Activated T-cell treated with anti-CD3 and anti-CD28 coated beads for 24 hours (primary cell): Measurements from ENCODE around the gene ITPKC.
"Not testable (repeated sequence)": the region's sequence is repeated elsewhere in the genome, so short reads cannot be mapped to it uniquely, and the experiment has no call there.

ENCODE experiments used
- DNase-seq: peaks from one replicate; pipeline ENCODE4 v3.0.0-alpha.2; 2020; ENCODE audit warnings: low read depth

The ITPKC gene

GRCh38 chr19:40716031-40716481, 856 bp upstream of the ITPKC start:
- DNase-seq: peak; percentile 75

DNA sequence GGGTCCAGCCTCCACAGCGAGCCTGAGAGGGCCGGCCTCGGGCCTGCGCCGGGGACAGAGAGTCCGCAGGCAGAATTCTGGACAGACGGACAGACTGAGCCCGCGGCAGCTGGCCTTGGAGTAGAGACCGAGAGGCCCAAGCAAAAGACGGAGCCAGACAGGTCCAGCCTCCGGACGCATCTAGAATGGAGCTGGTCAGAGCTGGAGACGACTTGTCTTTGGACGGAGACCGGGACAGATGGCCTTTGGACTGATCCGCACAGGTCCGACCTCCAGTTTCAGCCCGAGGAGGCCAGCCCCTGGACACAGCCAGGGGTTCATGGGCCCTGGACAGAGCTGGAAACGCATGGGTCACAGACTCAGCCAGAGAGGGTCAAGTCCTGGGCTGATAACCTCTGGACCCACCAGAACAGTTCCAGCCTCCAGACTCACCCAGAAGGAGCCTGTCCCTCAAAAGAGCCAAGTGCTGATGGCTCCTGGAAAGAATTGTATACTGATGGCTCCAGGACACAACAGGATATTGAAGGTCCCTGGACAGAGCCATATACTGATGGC, 490 bp downstream of the ITPKC start:
- no peak for DNase-seq

- no peak for DNase-seq
Observed at GRCh38 chr19:40717880-40718773, 1.2 kb downstream of the ITPKC start.

GRCh38 chr19:40718774-40719391, 2.0 kb downstream of the ITPKC start:
- no peak for DNase-seq

DNA sequence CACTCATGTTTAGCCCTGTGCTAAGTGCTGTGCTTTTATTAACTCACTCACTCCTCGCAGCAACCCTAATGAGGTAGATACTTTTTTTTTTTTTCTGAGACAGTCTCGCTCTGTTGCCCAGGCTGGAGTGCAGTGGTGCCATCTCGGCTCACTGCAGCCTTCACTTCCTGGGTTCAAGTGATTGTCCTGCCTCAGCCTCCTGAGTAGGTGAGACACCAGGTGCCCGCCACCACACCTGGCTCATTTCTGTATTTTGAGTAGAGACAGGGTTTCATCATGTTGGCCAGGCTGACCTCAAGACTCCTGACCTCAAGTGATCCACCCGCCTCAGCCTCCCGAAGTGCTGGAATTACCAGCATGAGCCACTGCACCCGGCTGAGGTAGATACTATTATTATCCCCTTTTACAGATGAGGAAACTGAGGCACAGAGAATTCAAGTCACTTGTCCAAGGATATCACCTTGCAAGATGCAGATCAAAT, 2.5 kb downstream of the ITPKC start:
- no peak for DNase-seq

- DNase-seq: no peak
Observed at GRCh38 chr19:40721140-40721486, 4.2 kb downstream of the ITPKC start.

DNA sequence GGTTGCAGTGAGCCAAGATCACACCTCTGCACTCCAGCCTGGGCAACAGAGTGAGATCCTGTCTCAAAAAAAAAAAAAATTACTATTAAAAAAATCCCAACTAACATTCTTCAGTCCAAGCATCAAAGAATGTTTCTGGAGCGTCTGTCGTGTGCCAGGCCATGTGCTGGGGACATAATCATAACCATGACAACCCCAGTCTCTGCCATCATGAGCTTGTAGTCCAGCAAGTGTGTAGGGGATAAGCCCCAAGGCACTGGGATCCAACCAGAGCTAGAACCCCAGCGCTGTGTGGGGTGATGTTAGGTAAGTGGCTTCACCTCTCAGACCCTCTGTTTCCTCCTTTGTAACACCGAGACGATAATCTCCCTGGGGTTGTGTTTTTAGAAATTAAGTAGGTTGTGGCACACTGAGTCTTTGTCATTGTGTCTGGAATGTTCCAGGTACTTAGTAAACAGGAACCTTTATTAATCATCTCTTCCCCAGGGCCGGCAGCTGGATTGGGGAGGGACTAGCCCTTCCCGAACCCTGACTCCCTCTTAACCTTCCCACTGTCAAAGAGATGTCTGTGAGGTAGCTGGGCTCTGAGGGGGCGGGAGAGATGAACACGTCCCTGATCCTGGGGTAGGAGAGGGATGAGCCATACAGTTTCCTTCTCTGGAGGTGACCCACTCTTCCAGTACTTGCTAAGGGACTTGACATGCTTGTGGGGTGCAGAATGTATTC, 5.2 kb downstream of the ITPKC start:
- no peak for DNase-seq

DNA sequence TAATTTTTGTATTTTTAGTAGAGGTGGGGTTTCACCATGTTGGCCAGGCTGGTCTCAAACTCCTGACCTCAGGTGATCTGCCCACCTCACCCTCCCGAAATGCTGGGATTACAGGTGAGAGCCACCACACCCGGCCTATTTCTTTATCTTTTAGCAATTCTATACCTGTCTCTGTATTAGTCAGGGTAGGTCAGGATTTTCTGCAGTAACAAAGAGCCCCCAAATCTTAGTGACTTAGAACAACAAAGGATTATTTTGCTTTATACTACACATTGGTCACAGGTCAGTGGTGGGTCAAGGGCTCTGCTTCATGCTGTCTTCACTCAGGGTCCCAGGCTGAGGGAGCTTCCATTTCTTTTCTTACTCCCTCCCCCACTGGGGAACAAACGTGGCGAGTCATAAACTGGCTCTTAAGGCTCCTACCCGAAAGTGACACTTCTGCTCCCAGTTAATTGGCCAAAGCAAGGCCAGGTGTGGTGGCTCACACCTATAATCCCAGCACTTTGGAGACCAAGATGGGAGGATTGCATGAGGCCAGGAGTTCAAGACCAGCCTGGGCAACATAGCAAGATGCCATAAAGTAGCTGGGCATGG, 6.8 kb downstream of the ITPKC start:
- DNase-seq: no peak

DNA sequence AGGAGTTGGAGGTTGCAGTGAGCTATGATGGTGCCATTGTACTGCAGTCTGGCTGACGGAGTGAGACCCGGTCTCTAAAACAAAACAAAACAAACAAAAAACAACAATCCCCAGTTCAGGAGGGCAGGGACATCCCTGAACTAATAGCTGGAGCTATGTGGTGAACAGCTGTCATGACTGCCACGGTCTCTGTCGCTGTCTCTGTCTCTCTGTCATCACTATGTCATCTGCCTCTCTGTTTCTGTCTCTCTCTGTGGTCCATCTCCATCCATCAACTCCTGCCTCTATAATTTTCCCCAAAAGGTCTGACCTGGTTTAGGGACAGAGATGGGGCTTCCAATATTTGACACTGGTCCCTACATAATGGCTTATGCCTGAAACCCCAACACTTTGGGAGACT, 7.4 kb downstream of the ITPKC start:
- no peak for DNase-seq

GRCh38 chr19:40724855-40725254, 7.9 kb downstream of the ITPKC start:
- no peak for DNase-seq

- DNase-seq: no peak
Observed at GRCh38 chr19:40726279-40726678, 9.4 kb downstream of the ITPKC start.

DNA sequence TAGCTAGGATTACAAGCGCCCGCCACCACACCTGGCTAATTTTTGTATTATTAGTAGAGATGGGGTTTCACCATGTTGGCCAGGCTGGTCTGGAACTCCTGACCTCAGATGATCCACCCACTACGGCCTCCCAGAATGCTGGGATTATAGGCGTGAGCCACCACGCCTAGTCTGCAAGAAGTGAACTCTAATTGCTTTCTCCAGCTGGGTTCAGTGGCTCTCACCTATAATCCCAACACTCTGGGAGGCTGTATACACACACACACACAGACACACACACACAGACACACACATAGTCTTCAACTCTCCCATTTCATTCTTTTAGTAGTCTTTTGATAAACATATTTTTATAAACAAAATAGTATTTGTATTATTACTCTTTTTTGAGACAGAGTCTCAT, 13.2 kb downstream of the ITPKC start:
- DNase-seq: not testable (repeated sequence)

- DNase-seq: not testable (repeated sequence)
Observed at GRCh38 chr19:40732304-40732703, 15.4 kb downstream of the ITPKC start.

DNA sequence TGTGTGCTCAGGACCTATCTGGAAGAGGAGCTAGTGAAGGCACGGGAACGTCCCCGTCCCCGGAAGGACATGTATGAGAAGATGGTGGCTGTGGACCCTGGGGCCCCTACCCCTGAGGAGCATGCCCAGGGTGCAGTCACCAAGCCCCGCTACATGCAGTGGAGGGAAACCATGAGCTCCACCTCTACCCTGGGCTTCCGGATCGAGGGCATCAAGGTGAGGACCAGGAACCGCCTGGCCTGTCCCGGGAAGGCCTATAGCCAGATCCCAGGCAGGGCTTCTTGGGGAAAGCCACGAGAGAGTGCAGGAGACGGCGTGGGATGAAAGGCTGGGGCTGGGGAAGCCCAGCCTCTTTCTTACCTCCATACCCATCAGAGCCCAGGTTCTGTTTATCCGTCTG, 16.2 kb downstream of the ITPKC start:
- DNase-seq: no peak

DNA sequence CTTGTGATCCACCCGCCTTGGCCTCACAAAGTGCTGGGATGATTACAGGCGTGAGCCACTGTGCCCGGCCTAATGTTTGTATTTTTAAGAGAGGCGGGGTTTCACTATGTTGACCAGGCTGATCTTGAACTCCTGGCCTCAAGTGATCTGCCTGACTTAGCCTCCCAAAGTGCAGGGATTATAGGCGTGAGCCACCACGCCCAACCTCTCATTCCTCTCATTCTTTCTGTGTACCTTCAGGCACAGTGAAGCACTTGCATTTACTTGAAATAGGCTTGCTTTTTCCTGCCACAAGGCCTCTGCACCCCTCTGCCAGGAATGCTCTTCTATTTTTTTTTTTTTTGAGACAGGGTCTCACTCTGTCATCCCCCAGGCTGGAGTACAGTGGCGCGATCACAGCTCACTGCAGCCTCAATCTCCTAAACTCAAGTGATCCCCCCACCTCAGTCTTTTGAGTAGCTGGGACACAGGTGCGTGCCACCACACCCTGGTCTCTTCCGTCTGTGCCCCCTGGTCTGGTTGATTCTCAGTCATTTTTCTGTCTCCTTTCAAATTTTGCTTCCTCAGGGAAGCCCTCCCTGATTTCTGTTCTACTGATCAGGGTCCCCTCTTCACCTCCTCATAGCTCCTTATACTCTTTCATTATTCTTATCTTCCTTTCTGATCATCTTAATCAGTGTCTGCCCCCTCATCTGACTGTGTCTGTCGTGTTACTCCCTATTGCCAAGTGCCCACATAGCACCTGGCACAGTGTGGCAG, 18.3 kb downstream of the ITPKC start:
- no peak for DNase-seq

DNA sequence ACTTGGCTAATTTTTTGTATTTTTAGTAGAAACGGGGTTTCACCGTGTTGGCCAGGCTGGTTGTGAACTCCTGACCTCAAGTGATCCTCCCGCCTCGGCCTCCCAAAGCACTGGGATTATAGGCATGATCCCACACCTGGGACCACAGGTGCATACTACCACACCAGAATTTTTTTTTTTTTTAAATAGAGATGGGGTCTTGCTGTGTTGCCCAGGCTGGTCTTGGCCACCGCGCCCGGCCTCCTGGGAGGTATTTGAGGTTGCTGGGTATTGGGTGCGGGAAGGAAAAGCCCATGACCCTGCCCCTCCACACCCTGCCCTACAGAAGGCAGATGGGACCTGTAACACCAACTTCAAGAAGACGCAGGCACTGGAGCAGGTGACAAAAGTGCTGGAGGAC, 19.7 kb downstream of the ITPKC start:
- no peak for DNase-seq

- DNase-seq: no peak
Observed at GRCh38 chr19:40737102-40737644, 20.3 kb downstream of the ITPKC start.

GRCh38 chr19:40739030-40739839, 22.3 kb downstream of the ITPKC start:
- no peak for DNase-seq

DNA sequence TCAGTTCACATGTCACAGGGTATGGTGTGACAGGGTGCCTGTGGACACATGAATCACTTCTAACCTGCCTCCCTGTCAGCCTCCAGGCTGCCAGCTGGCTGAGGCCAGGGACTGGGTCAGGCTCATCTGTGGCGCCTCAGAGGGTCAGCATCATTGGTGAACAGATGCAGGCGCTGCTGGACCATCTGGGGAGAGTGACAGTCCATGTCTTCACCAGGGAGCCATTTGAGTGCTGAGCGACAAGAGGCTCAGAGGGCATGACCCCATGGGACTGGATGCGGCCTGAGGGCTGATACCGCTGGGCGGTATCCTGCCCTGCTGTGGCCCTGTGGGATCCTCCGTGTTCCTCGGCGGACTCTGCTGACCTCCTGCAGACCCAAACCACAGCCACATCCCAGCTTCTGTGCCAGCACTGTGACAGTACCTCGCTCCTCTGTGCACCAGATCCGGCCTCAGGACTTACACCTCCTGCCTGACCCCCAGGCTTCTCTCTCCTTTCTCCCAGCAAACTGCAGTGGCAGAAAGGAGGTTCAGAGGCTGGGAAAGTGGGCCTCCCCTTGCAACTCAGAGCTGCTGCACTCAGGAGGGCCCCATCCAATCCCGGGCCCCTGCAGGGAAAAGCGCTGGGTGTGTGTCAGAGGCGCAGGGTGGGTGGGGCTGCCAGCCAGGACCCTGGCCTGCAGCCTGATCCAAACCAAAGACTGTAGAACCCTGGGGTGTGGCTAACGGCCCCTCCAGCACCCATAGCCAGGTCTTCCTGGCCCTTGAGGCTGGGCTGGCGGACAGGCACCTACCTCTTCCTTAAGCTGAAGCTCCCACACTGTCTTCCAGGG, 23.2 kb downstream of the ITPKC start:
- DNase-seq: no peak
